ENCODE measurements around the gene MIP.
A peak's percentile ranks its signal among the peaks of the same experiment; 100 is the strongest.
"Not testable (repeated sequence)": the region's sequence is repeated elsewhere in the genome, so short reads cannot be mapped to it uniquely, and the experiment has no call there.

The MIP gene

GRCh38 chr12:56454557-56454956 lies at the start of gene MIP:
MIP (minus strand) TSS chr12:56454657; CDS start chr12:56454613, 44 bp downstream.
- DNase-seq (ENCODE audit: low read depth), result no peak
- no peak for TF ChIP-seq CTCF (IDR thresholded peaks at IDR 0.05; ENCODE audit: control insufficient read depth, insufficient read depth, low read depth, low read length, missing control alignments)
- no peak within 1 kb of the TSS for H3K4me3 ChIP-seq (ENCODE audit: control insufficient read depth, low read depth, low read length)

GRCh38 chr12:56499879-56500278 lies 45.4 kb upstream of the MIP start:
- not testable (repeated sequence) for DNase-seq (ENCODE audit: low read depth); H3K4me3 ChIP-seq (ENCODE audit: control insufficient read depth, low read depth, low read length)

- H3K4me3 ChIP-seq (ENCODE audit: control insufficient read depth, low read depth, low read length); DNase-seq (ENCODE audit: low read depth): not testable (repeated sequence)
Observed at GRCh38 chr12:56499452-56499851, 45.0 kb upstream of the MIP start.

- DNase-seq (ENCODE audit: low read depth); H3K4me3 ChIP-seq (ENCODE audit: control insufficient read depth, low read depth, low read length): not testable (repeated sequence)
Observed at GRCh38 chr12:56498126-56498902, 43.9 kb upstream of the MIP start.

GRCh38 chr12:56496704-56497103 lies 42.2 kb upstream of the MIP start:
- peak; percentile 44 for TF ChIP-seq CTCF (IDR thresholded peaks at IDR 0.05; ENCODE audit: control insufficient read depth, insufficient read depth, low read depth, low read length, missing control alignments)
- not testable (repeated sequence) for H3K4me3 ChIP-seq (ENCODE audit: control insufficient read depth, low read depth, low read length); DNase-seq (ENCODE audit: low read depth)

GRCh38 chr12:56494481-56494880 lies 40.0 kb upstream of the MIP start:
- H3K4me3 ChIP-seq (ENCODE audit: control insufficient read depth, low read depth, low read length); DNase-seq (ENCODE audit: low read depth): not testable (repeated sequence)

- DNase-seq (ENCODE audit: low read depth), result not testable (repeated sequence)
Observed at GRCh38 chr12:56494106-56494415, 39.6 kb upstream of the MIP start.

GRCh38 chr12:56493409-56494105 lies 39.1 kb upstream of the MIP start:
- not testable (repeated sequence) for H3K4me3 ChIP-seq (ENCODE audit: control insufficient read depth, low read depth, low read length); DNase-seq (ENCODE audit: low read depth)

More at GRCh38 chr12:56494106-56494415, 39.6 kb upstream of the MIP start:
- H3K4me3 ChIP-seq (ENCODE audit: control insufficient read depth, low read depth, low read length), result not testable (repeated sequence)

- DNase-seq (ENCODE audit: low read depth), result no peak
- no peak for TF ChIP-seq CTCF (IDR thresholded peaks at IDR 0.05; ENCODE audit: control insufficient read depth, insufficient read depth, low read depth, low read length, missing control alignments)
- H3K4me3 ChIP-seq (ENCODE audit: control insufficient read depth, low read depth, low read length), result no peak overlapping the region
Observed at GRCh38 chr12:56490360-56490759, 35.9 kb upstream of the MIP start.

All from AG09309 (cell line).